GM23248 (cell line): ENCODE data around the gene MEP1A.

Experiments
- EZH2 ChIP-seq: fragments of 200-600 bp; sonication (generic); IDR thresholded peaks from 2 replicates; pipeline ENCODE4 v1.6.1; 2018; ENCODE audit warnings: antibody characterized with exemption, mild to moderate bottlenecking; ENCODE audit not compliant: insufficient read depth, poor library complexity, severe bottlenecking
- EZH2phosphoT487 ChIP-seq: fragments of 200-600 bp; sonication (generic); IDR thresholded peaks from 2 replicates; pipeline ENCODE4 v1.6.1; 2018; ENCODE audit warnings: antibody characterized with exemption, moderate library complexity, mild to moderate bottlenecking, low read depth; ENCODE audit not compliant: insufficient read depth

DNA sequence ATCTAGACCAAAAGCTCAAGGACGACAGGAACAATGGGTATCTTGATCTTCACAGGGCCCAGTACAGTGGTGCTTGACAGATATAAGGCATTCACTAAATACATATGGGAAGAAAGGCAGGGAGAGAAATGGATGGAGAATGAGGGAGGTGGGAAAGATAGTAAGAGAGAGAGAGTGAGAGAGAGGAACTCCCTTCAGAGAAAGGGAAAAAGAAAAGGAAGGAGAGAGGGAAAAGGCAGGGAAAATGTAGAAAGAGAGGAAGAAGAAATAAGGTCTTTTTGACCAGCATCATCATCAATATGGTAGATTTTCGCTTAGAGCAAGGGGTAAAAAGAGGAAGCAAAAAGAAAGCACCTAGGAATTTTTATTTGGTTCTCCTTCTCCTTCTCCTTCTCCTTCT is 47.2 kb upstream of the MEP1A start:
- TF ChIP-seq EZH2 = no peak
- TF ChIP-seq EZH2phosphoT487 = no peak
